ENCODE data around the gene SCT.

SCT gene

DNA sequence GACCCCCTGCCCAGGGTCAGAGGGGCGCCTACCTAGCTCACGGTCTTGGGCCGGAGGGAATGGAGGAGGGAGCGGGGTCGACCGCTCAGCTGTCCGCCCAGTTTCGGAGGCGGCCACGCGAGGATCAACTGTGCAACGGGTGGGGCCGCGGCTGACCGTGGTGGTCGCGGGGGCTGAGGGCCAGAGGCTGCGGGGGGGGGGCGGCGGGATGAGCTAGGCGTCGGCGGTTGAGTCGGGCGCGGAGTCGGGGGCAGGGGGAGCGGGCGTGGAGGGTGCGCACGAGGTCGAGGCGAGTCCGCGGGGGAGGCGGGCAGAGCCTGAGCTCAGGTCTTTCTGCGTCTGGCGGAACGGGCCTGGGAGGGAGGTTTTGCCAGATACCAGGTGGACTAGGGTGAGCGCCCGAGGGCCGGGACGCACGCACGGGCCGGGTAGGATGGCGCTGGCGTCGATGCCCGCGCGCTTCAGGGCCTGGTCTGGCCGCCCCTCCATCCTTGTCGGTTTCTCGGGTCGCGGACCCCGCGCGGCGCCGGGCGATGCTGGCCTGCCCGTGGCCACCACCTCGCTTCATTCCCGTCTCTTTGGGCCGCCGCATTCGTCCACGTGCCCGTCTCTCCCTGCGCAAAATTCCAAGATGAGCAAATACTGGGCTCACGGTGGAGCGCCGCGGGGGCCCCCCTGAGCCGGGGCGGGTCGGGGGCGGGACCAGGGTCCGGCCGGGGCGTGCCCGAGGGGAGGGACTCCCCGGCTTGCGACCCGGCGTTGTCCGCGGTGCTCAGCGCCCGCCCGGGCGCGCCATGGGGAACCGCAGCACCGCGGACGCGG, 9.7 kb upstream of the SCT start, which contains the start of gene DRD4:
Gene DRD4 (plus strand): TSS at position 759 of the 822 bp plus-strand sequence. CDS start 36 bp downstream, at position 795.
- peaks cover 33% of the 10 kb centered on the region for H3K4me1 ChIP-seq (ENCODE audit: control insufficient read depth, insufficient read depth, low read length)
- peak within 1 kb of the TSS; percentile 57 for H3K4me3 ChIP-seq (ENCODE audit: insufficient read depth, low read depth, low read length)
- H3K27me3 ChIP-seq (ENCODE audit: control insufficient read depth, insufficient read depth, low read length, poor library complexity, severe bottlenecking): peaks cover 42% of the 10 kb centered on the region
- H3K27ac ChIP-seq (ENCODE audit: insufficient read depth, low read depth, low read length, poor library complexity, severe bottlenecking): peak within 1 kb of the TSS; percentile 84
- WGBS, 2 experiments: 18 to 21% methylated on average over 100 of the region's 100 CpGs
- H3K36me3 ChIP-seq (ENCODE audit: control insufficient read depth, insufficient read depth, low read length): no peaks in the 10 kb centered on the region
- no peaks in the 10 kb centered on the region for H3K9me3 ChIP-seq (ENCODE audit: control insufficient read depth, low read length)

DNA sequence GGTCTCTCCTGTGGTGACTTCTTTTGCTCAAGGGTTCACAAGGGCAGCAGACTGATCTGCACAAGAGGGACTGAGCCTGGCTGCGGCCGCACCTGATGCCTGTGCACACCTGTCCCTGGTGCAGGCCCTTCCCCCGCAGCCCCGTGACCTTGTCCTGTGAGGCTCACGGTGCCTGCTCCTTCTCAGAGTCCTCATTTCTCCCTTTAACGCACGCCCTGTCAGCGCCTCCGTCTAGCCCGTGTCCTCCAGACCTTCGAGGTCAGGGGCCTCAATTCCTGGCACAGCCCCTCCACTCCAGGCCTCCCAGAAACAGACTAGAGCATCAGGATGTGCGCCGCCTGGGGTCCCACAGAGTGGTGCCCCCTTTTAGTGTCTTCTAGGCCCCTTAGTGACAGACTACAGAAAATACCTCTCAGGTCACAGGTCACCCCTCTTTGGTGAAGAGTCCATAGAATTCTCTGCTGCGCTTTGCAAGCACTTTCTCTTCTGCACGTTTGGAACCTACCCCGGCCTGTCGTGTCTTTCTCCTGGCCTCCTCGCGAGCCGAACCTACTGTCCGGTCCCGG, 9.0 kb upstream of the SCT start:
- no peak overlapping the region for H3K27ac ChIP-seq (ENCODE audit: insufficient read depth, low read depth, low read length, poor library complexity, severe bottlenecking)
- 64 to 71% methylated on average over 22 of the region's 22 CpGs for whole genome bisulfite sequencing, 2 experiments
- no peaks in the 10 kb centered on the region for H3K9me3 ChIP-seq (ENCODE audit: control insufficient read depth, low read length)
- peaks cover 31% of the 10 kb centered on the region for H3K4me1 ChIP-seq (ENCODE audit: control insufficient read depth, insufficient read depth, low read length)
- peaks cover 42% of the 10 kb centered on the region for H3K27me3 ChIP-seq (ENCODE audit: control insufficient read depth, insufficient read depth, low read length, poor library complexity, severe bottlenecking)
- H3K36me3 ChIP-seq (ENCODE audit: control insufficient read depth, insufficient read depth, low read length): no peaks in the 10 kb centered on the region
- H3K4me3 ChIP-seq (ENCODE audit: insufficient read depth, low read depth, low read length): no peak overlapping the region

DNA sequence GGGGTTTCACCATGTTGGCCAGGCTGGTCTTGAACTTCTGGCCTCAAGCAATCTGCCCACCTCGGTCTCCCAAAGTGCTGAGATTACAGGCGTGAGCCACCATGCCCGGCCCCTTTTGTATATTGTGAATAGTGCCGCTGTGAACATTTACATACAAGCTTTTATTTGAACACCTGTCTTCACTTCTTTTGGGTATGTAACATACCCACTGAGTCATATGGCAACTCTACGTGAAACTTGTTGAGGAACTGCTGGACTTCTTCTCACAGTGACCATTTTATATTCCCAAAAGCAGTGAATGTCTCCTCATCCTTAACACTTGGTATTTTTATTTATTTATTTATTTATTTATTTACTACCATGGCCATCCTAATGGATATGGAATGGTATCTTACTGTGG, 3.9 kb upstream of the SCT start:
- Histone ChIP-seq H3K4me1 (ENCODE audit: control insufficient read depth, insufficient read depth, low read length) (no peaks in the 10 kb centered on the region), H3K36me3 (ENCODE audit: control insufficient read depth, insufficient read depth, low read length) (no peaks in the 10 kb centered on the region), H3K27me3 (ENCODE audit: control insufficient read depth, insufficient read depth, low read length, poor library complexity, severe bottlenecking) (peaks cover 30% of the 10 kb centered on the region), H3K9me3 (ENCODE audit: control insufficient read depth, low read length) (no peaks in the 10 kb centered on the region), H3K27ac (ENCODE audit: insufficient read depth, low read depth, low read length, poor library complexity, severe bottlenecking) (no peak overlapping the region), H3K4me3 (ENCODE audit: insufficient read depth, low read depth, low read length) (no peak overlapping the region)
- WGBS, 2 experiments: 95 to 97% methylated on average over 5 of the region's 5 CpGs

GRCh38 chr11:629237-629583, 2.2 kb upstream of the SCT start:
- Histone ChIP-seq H3K9me3 (ENCODE audit: control insufficient read depth, low read length) (no peaks in the 10 kb centered on the region), H3K27me3 (ENCODE audit: control insufficient read depth, insufficient read depth, low read length, poor library complexity, severe bottlenecking) (peaks cover 28% of the 10 kb centered on the region), H3K36me3 (ENCODE audit: control insufficient read depth, insufficient read depth, low read length) (no peaks in the 10 kb centered on the region), H3K4me1 (ENCODE audit: control insufficient read depth, insufficient read depth, low read length) (no peaks in the 10 kb centered on the region), H3K27ac (ENCODE audit: insufficient read depth, low read depth, low read length, poor library complexity, severe bottlenecking) (no peak overlapping the region), H3K4me3 (ENCODE audit: insufficient read depth, low read depth, low read length) (no peak overlapping the region)
- 70% methylated on average over 8 to 10 of the region's 10 CpGs for WGBS, 2 experiments

- Histone ChIP-seq H3K36me3 (ENCODE audit: control insufficient read depth, insufficient read depth, low read length) (no peaks in the 10 kb centered on the region), H3K4me3 (ENCODE audit: insufficient read depth, low read depth, low read length) (no peak overlapping the region), H3K9me3 (ENCODE audit: control insufficient read depth, low read length) (no peaks in the 10 kb centered on the region), H3K27ac (ENCODE audit: insufficient read depth, low read depth, low read length, poor library complexity, severe bottlenecking) (no peak overlapping the region), H3K4me1 (ENCODE audit: control insufficient read depth, insufficient read depth, low read length) (no peaks in the 10 kb centered on the region), H3K27me3 (ENCODE audit: control insufficient read depth, insufficient read depth, low read length, poor library complexity, severe bottlenecking) (peaks cover 28% of the 10 kb centered on the region)
- WGBS, 2 experiments: 93% methylated on average over 31 of the region's 31 CpGs
These were observed 1.1 kb upstream of the SCT start for GRCh38 chr11:628056-628455.

DNA sequence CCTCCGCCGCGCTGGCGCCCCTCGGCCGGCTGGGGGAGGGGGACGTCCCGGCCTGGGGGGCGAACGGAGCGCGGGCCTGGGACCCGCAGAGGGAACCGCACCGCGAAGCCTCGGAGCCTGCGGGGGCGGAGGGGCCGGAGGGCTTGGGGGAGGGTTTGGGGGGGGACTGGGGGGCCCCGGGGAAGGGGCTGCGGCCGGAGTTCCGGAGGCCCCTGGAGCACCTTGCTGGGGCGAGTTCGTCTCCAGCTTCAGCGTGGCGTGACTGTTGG, 261 bp upstream of the SCT start:
- WGBS, 2 experiments: 37 to 44% methylated on average over 28 of the region's 28 CpGs
- Histone ChIP-seq H3K27ac (ENCODE audit: insufficient read depth, low read depth, low read length, poor library complexity, severe bottlenecking) (no peak overlapping the region), H3K9me3 (ENCODE audit: control insufficient read depth, low read length) (no peaks in the 10 kb centered on the region), H3K4me1 (ENCODE audit: control insufficient read depth, insufficient read depth, low read length) (no peaks in the 10 kb centered on the region), H3K36me3 (ENCODE audit: control insufficient read depth, insufficient read depth, low read length) (no peaks in the 10 kb centered on the region), H3K4me3 (ENCODE audit: insufficient read depth, low read depth, low read length) (no peak overlapping the region), H3K27me3 (ENCODE audit: control insufficient read depth, insufficient read depth, low read length, poor library complexity, severe bottlenecking) (peaks cover 28% of the 10 kb centered on the region)

- Histone ChIP-seq H3K27me3 (ENCODE audit: control insufficient read depth, insufficient read depth, low read length, poor library complexity, severe bottlenecking) (peaks cover 28% of the 10 kb centered on the region), H3K4me1 (ENCODE audit: control insufficient read depth, insufficient read depth, low read length) (no peaks in the 10 kb centered on the region), H3K4me3 (ENCODE audit: insufficient read depth, low read depth, low read length) (no peak overlapping the region), H3K9me3 (ENCODE audit: control insufficient read depth, low read length) (no peaks in the 10 kb centered on the region), H3K36me3 (ENCODE audit: control insufficient read depth, insufficient read depth, low read length) (no peaks in the 10 kb centered on the region), H3K27ac (ENCODE audit: insufficient read depth, low read depth, low read length, poor library complexity, severe bottlenecking) (no peak overlapping the region)
- WGBS, 2 experiments: 88 to 90% methylated on average over 22 of the region's 22 CpGs
These were observed 1.2 kb downstream of the SCT start for GRCh38 chr11:625636-626268.

DNA sequence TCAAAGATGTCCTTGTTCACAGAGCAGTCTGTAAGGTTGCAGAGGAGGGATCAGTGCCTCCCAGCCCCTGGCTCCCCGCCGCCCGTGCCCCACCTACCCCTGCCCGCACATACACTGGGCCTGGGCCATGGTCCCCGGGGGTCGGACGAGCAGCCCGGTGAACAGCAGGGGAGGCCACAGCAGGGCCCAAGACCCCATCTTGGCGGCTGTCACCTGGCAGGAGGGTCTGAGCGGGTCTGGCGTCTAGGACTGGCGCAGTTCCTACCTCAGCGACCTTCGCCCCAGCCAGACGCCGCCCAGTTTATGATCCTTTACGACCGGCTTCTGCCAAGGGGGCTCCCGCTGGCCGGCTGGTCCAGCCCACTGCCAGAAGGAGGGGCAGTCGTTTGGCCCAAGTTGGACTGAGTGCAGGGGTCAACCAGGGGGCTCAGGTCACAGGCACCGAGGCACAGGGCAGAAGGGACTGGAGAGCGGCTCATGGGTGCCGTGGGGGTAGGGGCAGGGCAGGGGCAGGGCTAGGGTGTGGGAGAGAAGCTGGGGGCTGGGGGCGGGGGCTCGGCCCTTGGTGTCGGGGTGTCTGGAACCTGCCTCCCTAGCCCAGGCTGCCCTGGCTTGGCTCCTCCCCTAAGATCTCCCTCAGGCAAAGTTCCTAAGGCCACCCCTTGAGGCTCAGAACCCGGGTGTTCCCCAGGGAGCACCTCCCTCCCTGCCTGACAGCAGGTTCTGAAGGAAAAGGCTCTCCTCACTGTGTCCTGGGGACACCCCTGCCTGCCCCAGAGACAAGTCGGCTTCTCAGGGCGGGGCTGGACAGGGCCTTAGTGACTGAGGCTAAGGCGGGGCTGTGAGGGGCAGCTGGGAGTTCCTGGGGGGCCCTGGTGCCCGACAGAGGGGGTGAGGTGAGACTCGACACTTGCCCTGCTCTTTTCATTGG, 2.0 kb downstream of the SCT start, which contains the start of gene CDHR5:
Gene CDHR5 (minus strand): TSS at position 251 of the 931 bp plus-strand sequence. CDS start 53 bp downstream, at position 198.
- no peak within 1 kb of the TSS for H3K4me3 ChIP-seq (ENCODE audit: insufficient read depth, low read depth, low read length)
- H3K4me1 ChIP-seq (ENCODE audit: control insufficient read depth, insufficient read depth, low read length): no peaks in the 10 kb centered on the region
- H3K9me3 ChIP-seq (ENCODE audit: control insufficient read depth, low read length): no peaks in the 10 kb centered on the region
- peaks cover 28% of the 10 kb centered on the region for H3K27me3 ChIP-seq (ENCODE audit: control insufficient read depth, insufficient read depth, low read length, poor library complexity, severe bottlenecking)
- no peaks in the 10 kb centered on the region for H3K36me3 ChIP-seq (ENCODE audit: control insufficient read depth, insufficient read depth, low read length)
- WGBS, 2 experiments: 90 to 91% methylated on average over 33 of the region's 33 CpGs
- H3K27ac ChIP-seq (ENCODE audit: insufficient read depth, low read depth, low read length, poor library complexity, severe bottlenecking): no peak within 1 kb of the TSS

- Histone ChIP-seq H3K4me3 (ENCODE audit: insufficient read depth, low read depth, low read length) (no peak overlapping the region), H3K27me3 (ENCODE audit: control insufficient read depth, insufficient read depth, low read length, poor library complexity, severe bottlenecking) (peaks cover 28% of the 10 kb centered on the region), H3K9me3 (ENCODE audit: control insufficient read depth, low read length) (no peaks in the 10 kb centered on the region), H3K36me3 (ENCODE audit: control insufficient read depth, insufficient read depth, low read length) (no peaks in the 10 kb centered on the region), H3K27ac (ENCODE audit: insufficient read depth, low read depth, low read length, poor library complexity, severe bottlenecking) (no peak overlapping the region), H3K4me1 (ENCODE audit: control insufficient read depth, insufficient read depth, low read length) (no peaks in the 10 kb centered on the region)
- WGBS, 2 experiments: 91 to 92% methylated on average over 25 of the region's 25 CpGs
These were observed 2.8 kb downstream of the SCT start for GRCh38 chr11:623999-624704.

Measured in ectodermal cell (in vitro differentiated cells).